K562 (cell line): ENCODE data around the gene HPS3. TPM values are rescaled to one million over a fixed set of nuclear protein-coding genes. Genes with fewer than 3 reads are reported as not detected.

Experiments
- BRD4 ChIP-seq: fragments of 200-600 bp; sonication (generic); IDR thresholded peaks from 2 replicates; pipeline ENCODE4 v1.6.1; 2017; ENCODE audit warnings: inconsistent platforms
- FOSL1 ChIP-seq: fragments of 200-800 bp; sonication (Bioruptor generic); conservative IDR thresholded peaks from 2 replicates; pipeline ENCODE4 v1.6.1; 2016; ENCODE audit warnings: missing genetic modification characterization, missing compliant biosample characterization
- HNRNPL ChIP-seq: fragments of 200-400 bp; formaldehyde crosslinking; IDR thresholded peaks from 2 replicates; pipeline ENCODE4 v1.6.1; 2017; ENCODE audit warnings: low read depth, mild to moderate bottlenecking, low read length
- KLF1 ChIP-seq: fragments of 450-650 bp; IDR thresholded peaks from 2 replicates; pipeline ENCODE4 v1.6.1; 2016; ENCODE audit warnings: missing genetic modification characterization, missing compliant biosample characterization
- MEIS2 ChIP-seq: fragments of 450-650 bp; IDR thresholded peaks from 2 replicates; pipeline ENCODE4 v1.6.1; 2014; ENCODE audit warnings: mild to moderate bottlenecking; ENCODE audit not compliant: partially characterized antibody
- MYNN ChIP-seq, 2 experiments: sonication (generic); formaldehyde crosslinking in 1 of 2; IDR thresholded peaks; 2 replicates each; pipeline versions ENCODE4 v1.5.0 to v1.6.1; 2016 to 2020; ENCODE audit warnings: antibody characterized with exemption in 1 of 2, missing genetic modification reagents in 1 of 2
- SMAD2 ChIP-seq: fragments of 150-350 bp; IDR thresholded peaks from 2 replicates; pipeline ENCODE4 v1.6.1; 2014; ENCODE audit warnings: low read depth, mild to moderate bottlenecking, low read length
- ZNF217 ChIP-seq: sonication (generic); formaldehyde crosslinking; IDR thresholded peaks from 2 replicates; pipeline ENCODE4 v1.8.0; 2022; ENCODE audit warnings: mild to moderate bottlenecking, missing genetic modification reagents
- ZNF239 ChIP-seq: fragments of 250-450 bp; sonication (Bioruptor Pico); IDR thresholded peaks from 2 replicates; pipeline ENCODE4 v1.4.0; 2020; ENCODE audit warnings: mild to moderate bottlenecking
- polyA plus RNA-seq, 8 experiments: library from polyadenylated mRNA; depleted of rRNA in 4 of 8; stranded (reverse) in 5 of 8; unstranded in 3 of 8; fragments of >200 nt; fragmentation: Nextera tagmentation in 2 of 8; fragmentation: Illumina TruSeq in 1 of 8; extraction: Ambion mirVana in 2 of 8; extraction: Trizol in 1 of 8; gene quantifications; 2 replicates each; pipeline versions ENCODE4 v1.2.1 to v1.2.3, GENCODE V29; 2011 to 2014; ENCODE audit warnings: inconsistent platforms in 1 of 8, missing spikeins in 1 of 8
- total RNA-seq, 7 experiments: library from RNA; depleted of rRNA in 6 of 7; stranded (reverse); fragments of >200 nt in 6 of 7; fragmentation: Illumina TruSeq in 2 of 7; extraction: Trizol in 2 of 7; gene quantifications; 2 replicates each; pipeline versions ENCODE4 v1.2.1 to v1.2.3, GENCODE V29; 2011 to 2021; ENCODE audit warnings: low replicate concordance in 1 of 7
- TF ChIP-seq, protein P1 (sequence below), 2 experiments: fragments of 450-650 bp in 1 of 2; sonication (generic) in 1 of 2; formaldehyde crosslinking in 1 of 2; IDR thresholded peaks; 2 replicates each; pipeline versions ENCODE4 v1.7.1 to v1.9.0; 2016 to 2022; ENCODE audit warnings: inconsistent platforms in 1 of 2, mild to moderate bottlenecking in 1 of 2, missing genetic modification reagents in 1 of 2
- TF ChIP-seq, protein P2 (sequence below): fragments of 450-650 bp; IDR thresholded peaks from 2 replicates; pipeline ENCODE4 v1.6.1; 2016; ENCODE audit warnings: mild to moderate bottlenecking
- TF ChIP-seq, protein P3 (sequence below): fragments of 450-650 bp; IDR thresholded peaks from 2 replicates; pipeline ENCODE4 v1.6.1; 2017; ENCODE audit warnings: mild to moderate bottlenecking, moderate library complexity

Gene HPS3
- total and polyA plus RNA-seq, 9 of the 15 experiments (the other 6 are each of a cell fraction or from before 2014, with no cell fraction given), result 1.2 to 11.3 (median 7.6) TPM

DNA sequence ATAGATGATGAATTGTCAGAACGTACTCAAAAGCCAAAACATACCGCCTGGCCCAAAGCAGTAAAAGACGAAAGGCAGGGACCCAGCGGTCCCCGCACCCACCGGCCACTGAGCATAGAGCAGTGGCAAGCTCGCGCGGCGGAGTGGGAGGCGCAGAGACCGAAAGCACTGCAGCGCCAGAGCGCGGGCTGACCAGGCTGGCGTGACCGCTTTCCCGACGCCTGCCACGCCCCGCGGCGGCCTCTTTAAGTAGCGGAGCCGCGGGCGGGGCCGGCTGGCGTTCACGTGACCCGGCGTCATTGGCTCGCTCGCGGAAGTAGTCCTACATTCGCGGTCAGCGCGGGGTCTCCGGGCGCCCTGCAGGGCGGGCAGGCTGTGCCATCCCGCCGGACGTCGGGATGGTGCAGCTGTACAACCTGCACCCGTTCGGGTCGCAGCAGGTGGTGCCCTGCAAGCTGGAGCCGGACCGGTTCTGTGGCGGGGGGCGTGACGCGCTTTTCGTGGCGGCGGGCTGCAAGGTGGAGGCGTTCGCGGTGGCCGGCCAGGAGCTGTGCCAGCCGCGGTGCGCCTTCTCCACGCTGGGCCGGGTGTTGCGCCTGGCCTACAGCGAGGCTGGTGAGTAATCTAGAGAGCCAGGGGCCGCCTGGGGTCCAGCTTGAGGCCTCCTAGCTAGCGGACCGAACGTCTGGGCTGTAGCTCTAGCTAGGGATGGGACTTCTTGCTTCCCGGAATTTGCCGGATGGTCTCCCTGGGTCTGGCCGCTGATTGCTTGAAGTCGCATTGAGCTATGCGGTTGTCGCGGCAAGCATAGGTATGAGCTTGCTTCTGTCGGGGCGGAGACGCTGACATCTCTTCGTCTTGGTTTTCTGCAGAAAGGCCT lies at the start of gene HPS3 (continued):
- TF ChIP-seq, protein P1, sequence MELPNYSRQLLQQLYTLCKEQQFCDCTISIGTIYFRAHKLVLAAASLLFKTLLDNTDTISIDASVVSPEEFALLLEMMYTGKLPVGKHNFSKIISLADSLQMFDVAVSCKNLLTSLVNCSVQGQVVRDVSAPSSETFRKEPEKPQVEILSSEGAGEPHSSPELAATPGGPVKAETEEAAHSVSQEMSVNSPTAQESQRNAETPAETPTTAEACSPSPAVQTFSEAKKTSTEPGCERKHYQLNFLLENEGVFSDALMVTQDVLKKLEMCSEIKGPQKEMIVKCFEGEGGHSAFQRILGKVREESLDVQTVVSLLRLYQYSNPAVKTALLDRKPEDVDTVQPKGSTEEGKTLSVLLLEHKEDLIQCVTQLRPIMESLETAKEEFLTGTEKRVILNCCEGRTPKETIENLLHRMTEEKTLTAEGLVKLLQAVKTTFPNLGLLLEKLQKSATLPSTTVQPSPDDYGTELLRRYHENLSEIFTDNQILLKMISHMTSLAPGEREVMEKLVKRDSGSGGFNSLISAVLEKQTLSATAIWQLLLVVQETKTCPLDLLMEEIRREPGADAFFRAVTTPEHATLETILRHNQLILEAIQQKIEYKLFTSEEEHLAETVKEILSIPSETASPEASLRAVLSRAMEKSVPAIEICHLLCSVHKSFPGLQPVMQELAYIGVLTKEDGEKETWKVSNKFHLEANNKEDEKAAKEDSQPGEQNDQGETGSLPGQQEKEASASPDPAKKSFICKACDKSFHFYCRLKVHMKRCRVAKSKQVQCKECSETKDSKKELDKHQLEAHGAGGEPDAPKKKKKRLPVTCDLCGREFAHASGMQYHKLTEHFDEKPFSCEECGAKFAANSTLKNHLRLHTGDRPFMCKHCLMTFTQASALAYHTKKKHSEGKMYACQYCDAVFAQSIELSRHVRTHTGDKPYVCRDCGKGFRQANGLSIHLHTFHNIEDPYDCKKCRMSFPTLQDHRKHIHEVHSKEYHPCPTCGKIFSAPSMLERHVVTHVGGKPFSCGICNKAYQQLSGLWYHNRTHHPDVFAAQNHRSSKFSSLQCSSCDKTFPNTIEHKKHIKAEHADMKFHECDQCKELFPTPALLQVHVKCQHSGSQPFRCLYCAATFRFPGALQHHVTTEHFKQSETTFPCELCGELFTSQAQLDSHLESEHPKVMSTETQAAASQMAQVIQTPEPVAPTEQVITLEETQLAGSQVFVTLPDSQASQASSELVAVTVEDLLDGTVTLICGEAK (IDR thresholded peaks at IDR 0.05), result no peak
- TF ChIP-seq, protein P1 (CRISPR knock-in tag; IDR thresholded peaks at IDR 0.05), result no peak
- TF ChIP-seq, protein P2, sequence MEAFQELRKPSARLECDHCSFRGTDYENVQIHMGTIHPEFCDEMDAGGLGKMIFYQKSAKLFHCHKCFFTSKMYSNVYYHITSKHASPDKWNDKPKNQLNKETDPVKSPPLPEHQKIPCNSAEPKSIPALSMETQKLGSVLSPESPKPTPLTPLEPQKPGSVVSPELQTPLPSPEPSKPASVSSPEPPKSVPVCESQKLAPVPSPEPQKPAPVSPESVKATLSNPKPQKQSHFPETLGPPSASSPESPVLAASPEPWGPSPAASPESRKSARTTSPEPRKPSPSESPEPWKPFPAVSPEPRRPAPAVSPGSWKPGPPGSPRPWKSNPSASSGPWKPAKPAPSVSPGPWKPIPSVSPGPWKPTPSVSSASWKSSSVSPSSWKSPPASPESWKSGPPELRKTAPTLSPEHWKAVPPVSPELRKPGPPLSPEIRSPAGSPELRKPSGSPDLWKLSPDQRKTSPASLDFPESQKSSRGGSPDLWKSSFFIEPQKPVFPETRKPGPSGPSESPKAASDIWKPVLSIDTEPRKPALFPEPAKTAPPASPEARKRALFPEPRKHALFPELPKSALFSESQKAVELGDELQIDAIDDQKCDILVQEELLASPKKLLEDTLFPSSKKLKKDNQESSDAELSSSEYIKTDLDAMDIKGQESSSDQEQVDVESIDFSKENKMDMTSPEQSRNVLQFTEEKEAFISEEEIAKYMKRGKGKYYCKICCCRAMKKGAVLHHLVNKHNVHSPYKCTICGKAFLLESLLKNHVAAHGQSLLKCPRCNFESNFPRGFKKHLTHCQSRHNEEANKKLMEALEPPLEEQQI, result peak; percentile 42; the same call in 1 of the 2 replicates
- TF ChIP-seq HNRNPL (0 out of 2 replicates have a peak, but pooled peaks have one; percentile 65), ZNF239 (CRISPR knock-in tag) (no peak), MEIS2 (no peak), ZNF217 (CRISPR knock-in tag) (no peak), SMAD2 (no peak), MYNN (IDR thresholded peaks at IDR 0.05) (no peak), MYNN (CRISPR knock-in tag; IDR thresholded peaks at IDR 0.05) (no peak), KLF1 (tag) (peak; percentile 76; the same call in 1 of the 2 replicates), BRD4 (no peak), FOSL1 (tag) (peak; percentile 45; the same call in 1 of the 2 replicates)
- TF ChIP-seq, protein P3, sequence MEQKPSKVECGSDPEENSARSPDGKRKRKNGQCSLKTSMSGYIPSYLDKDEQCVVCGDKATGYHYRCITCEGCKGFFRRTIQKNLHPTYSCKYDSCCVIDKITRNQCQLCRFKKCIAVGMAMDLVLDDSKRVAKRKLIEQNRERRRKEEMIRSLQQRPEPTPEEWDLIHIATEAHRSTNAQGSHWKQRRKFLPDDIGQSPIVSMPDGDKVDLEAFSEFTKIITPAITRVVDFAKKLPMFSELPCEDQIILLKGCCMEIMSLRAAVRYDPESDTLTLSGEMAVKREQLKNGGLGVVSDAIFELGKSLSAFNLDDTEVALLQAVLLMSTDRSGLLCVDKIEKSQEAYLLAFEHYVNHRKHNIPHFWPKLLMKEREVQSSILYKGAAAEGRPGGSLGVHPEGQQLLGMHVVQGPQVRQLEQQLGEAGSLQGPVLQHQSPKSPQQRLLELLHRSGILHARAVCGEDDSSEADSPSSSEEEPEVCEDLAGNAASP, result no peak
